ENCODE data around the gene ATP5PD. TPM values are rescaled to one million over a fixed set of nuclear protein-coding genes. Genes with fewer than 3 reads are reported as not detected.

The ATP5PD gene
- total and polyA plus RNA-seq, 2 of the 13 experiments (the other 11 are each of a cell fraction or from before 2014, with no cell fraction given) = 158 to 428 TPM

DNA sequence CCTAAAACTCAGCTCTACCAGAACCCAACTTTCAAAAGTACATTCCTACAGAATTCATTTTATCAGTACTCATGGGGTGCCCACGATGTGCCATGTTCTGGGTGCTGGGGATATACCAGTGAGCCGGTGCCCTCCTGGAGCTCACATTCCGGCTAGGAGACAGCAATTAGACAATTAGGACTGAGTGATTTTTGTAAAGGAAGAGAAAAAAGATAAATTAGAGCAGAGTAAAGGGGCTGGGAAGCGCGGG lies 34.7 kb downstream of the ATP5PD start (continued):
- TF ChIP-seq ZNF724P (CRISPR knock-in tag; IDR thresholded peaks at IDR 0.05; ENCODE audit: borderline replicate concordance) (no peak), REL (CRISPR knock-in tag; conservative IDR thresholded peaks at IDR 0.05) (no peak), SYNCRIP (IDR thresholded peaks at IDR 0.05; ENCODE audit: insufficient read depth, low read depth, low read length) (no peak), GFI1 (CRISPR knock-in tag; IDR thresholded peaks at IDR 0.05; ENCODE audit: borderline replicate concordance) (no peak), TARDBP (CRISPR knock-in tag; IDR thresholded peaks at IDR 0.05) (no peak), SP140L (CRISPR knock-in tag; IDR thresholded peaks at IDR 0.05; ENCODE audit: borderline replicate concordance) (no peak), POLR2AphosphoS2 (IDR thresholded peaks at IDR 0.05; ENCODE audit: low read depth, low read length) (no peak), ZNF329 (CRISPR knock-in tag; IDR thresholded peaks at IDR 0.05; ENCODE audit: low read depth) (no peak), ZNF878 (CRISPR knock-in tag; IDR thresholded peaks at IDR 0.05) (no peak), PRPF4 (IDR thresholded peaks at IDR 0.05; ENCODE audit: low read depth, low read length, poor library complexity, severe bottlenecking) (no peak)
- TF ChIP-seq, protein P1, sequence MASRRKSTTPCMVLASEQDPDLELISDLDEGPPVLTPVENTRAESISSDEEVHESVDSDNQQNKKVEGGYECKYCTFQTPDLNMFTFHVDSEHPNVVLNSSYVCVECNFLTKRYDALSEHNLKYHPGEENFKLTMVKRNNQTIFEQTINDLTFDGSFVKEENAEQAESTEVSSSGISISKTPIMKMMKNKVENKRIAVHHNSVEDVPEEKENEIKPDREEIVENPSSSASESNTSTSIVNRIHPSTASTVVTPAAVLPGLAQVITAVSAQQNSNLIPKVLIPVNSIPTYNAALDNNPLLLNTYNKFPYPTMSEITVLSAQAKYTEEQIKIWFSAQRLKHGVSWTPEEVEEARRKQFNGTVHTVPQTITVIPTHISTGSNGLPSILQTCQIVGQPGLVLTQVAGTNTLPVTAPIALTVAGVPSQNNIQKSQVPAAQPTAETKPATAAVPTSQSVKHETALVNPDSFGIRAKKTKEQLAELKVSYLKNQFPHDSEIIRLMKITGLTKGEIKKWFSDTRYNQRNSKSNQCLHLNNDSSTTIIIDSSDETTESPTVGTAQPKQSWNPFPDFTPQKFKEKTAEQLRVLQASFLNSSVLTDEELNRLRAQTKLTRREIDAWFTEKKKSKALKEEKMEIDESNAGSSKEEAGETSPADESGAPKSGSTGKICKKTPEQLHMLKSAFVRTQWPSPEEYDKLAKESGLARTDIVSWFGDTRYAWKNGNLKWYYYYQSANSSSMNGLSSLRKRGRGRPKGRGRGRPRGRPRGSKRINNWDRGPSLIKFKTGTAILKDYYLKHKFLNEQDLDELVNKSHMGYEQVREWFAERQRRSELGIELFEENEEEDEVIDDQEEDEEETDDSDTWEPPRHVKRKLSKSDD (CRISPR knock-in tag; IDR thresholded peaks at IDR 0.05; ENCODE audit: low read depth) = no peak
- TF ChIP-seq, protein P2, sequence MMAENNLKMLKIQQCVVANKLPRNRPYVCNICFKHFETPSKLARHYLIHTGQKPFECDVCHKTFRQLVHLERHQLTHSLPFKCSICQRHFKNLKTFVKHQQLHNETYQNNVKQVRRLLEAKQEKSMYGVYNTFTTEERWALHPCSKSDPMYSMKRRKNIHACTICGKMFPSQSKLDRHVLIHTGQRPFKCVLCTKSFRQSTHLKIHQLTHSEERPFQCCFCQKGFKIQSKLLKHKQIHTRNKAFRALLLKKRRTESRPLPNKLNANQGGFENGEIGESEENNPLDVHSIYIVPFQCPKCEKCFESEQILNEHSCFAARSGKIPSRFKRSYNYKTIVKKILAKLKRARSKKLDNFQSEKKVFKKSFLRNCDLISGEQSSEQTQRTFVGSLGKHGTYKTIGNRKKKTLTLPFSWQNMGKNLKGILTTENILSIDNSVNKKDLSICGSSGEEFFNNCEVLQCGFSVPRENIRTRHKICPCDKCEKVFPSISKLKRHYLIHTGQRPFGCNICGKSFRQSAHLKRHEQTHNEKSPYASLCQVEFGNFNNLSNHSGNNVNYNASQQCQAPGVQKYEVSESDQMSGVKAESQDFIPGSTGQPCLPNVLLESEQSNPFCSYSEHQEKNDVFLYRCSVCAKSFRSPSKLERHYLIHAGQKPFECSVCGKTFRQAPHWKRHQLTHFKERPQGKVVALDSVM (CRISPR knock-in tag; IDR thresholded peaks at IDR 0.05) = no peak
- TF ChIP-seq, protein P3, sequence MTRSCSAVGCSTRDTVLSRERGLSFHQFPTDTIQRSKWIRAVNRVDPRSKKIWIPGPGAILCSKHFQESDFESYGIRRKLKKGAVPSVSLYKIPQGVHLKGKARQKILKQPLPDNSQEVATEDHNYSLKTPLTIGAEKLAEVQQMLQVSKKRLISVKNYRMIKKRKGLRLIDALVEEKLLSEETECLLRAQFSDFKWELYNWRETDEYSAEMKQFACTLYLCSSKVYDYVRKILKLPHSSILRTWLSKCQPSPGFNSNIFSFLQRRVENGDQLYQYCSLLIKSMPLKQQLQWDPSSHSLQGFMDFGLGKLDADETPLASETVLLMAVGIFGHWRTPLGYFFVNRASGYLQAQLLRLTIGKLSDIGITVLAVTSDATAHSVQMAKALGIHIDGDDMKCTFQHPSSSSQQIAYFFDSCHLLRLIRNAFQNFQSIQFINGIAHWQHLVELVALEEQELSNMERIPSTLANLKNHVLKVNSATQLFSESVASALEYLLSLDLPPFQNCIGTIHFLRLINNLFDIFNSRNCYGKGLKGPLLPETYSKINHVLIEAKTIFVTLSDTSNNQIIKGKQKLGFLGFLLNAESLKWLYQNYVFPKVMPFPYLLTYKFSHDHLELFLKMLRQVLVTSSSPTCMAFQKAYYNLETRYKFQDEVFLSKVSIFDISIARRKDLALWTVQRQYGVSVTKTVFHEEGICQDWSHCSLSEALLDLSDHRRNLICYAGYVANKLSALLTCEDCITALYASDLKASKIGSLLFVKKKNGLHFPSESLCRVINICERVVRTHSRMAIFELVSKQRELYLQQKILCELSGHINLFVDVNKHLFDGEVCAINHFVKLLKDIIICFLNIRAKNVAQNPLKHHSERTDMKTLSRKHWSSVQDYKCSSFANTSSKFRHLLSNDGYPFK (CRISPR knock-in tag; IDR thresholded peaks at IDR 0.05; ENCODE audit: borderline replicate concordance) = no peak
- TF ChIP-seq, protein P4, sequence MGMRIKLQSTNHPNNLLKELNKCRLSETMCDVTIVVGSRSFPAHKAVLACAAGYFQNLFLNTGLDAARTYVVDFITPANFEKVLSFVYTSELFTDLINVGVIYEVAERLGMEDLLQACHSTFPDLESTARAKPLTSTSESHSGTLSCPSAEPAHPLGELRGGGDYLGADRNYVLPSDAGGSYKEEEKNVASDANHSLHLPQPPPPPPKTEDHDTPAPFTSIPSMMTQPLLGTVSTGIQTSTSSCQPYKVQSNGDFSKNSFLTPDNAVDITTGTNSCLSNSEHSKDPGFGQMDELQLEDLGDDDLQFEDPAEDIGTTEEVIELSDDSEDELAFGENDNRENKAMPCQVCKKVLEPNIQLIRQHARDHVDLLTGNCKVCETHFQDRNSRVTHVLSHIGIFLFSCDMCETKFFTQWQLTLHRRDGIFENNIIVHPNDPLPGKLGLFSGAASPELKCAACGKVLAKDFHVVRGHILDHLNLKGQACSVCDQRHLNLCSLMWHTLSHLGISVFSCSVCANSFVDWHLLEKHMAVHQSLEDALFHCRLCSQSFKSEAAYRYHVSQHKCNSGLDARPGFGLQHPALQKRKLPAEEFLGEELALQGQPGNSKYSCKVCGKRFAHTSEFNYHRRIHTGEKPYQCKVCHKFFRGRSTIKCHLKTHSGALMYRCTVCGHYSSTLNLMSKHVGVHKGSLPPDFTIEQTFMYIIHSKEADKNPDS (CRISPR knock-in tag; IDR thresholded peaks at IDR 0.05) = no peak
- TF ChIP-seq, protein P5, sequence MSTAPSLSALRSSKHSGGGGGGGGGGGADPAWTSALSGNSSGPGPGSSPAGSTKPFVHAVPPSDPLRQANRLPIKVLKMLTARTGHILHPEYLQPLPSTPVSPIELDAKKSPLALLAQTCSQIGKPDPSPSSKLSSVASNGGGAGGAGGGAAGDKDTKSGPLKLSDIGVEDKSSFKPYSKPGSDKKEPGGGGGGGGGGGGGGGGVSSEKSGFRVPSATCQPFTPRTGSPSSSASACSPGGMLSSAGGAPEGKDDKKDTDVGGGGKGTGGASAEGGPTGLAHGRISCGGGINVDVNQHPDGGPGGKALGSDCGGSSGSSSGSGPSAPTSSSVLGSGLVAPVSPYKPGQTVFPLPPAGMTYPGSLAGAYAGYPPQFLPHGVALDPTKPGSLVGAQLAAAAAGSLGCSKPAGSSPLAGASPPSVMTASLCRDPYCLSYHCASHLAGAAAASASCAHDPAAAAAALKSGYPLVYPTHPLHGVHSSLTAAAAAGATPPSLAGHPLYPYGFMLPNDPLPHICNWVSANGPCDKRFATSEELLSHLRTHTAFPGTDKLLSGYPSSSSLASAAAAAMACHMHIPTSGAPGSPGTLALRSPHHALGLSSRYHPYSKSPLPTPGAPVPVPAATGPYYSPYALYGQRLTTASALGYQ (CRISPR knock-in tag; IDR thresholded peaks at IDR 0.05) = no peak
- TF ChIP-seq, protein P6, sequence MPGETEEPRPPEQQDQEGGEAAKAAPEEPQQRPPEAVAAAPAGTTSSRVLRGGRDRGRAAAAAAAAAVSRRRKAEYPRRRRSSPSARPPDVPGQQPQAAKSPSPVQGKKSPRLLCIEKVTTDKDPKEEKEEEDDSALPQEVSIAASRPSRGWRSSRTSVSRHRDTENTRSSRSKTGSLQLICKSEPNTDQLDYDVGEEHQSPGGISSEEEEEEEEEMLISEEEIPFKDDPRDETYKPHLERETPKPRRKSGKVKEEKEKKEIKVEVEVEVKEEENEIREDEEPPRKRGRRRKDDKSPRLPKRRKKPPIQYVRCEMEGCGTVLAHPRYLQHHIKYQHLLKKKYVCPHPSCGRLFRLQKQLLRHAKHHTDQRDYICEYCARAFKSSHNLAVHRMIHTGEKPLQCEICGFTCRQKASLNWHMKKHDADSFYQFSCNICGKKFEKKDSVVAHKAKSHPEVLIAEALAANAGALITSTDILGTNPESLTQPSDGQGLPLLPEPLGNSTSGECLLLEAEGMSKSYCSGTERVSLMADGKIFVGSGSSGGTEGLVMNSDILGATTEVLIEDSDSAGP (CRISPR knock-in tag; IDR thresholded peaks at IDR 0.05; ENCODE audit: borderline replicate concordance) = no peak
